OCI-LY7 (cell line): ENCODE measurements around the gene IL5RA. TPM values are rescaled to one million over a fixed set of nuclear protein-coding genes. Genes with fewer than 3 reads are reported as not detected.
A peak's percentile ranks its signal among the peaks of the same experiment; 100 is the strongest.

ENCODE experiments used
- BruUV-seq: library from RNA; stranded (reverse); fragments of 400-500 nt; replicated peaks from 2 replicates; lab custom pipeline; 2021; lab: Mats Ljungman, UMichigan
- CTCF ChIA-PET: fragments of 300-600 bp; sonication (Branson Sonifier 250); formaldehyde crosslinking; loops from one replicate; lab custom pipeline; 2022; ENCODE audit warnings: antibody characterized with exemption; ENCODE audit not compliant: unreplicated experiment; lab: Charles Lee
- POLR2A ChIA-PET: fragments of 300-600 bp; sonication (Branson Sonifier 250); formaldehyde crosslinking; loops from one replicate; lab custom pipeline; 2022; ENCODE audit warnings: antibody characterized with exemption; lab: Charles Lee
- DNase-seq: peaks from one replicate; pipeline ENCODE4 v3.0.0-alpha.2; 2015; ENCODE audit warnings: low spot score
- H2AFZ ChIP-seq: fragments of 200-600 bp; sonication (generic), shearing (Covaris generic); 2 replicates; pipeline ENCODE4 v1.6.1; 2014; ENCODE audit warnings: mild to moderate bottlenecking, antibody characterized with exemption, low read length, moderate library complexity
- H3K27ac ChIP-seq: fragments of 200-600 bp; sonication (generic); 2 replicates; pipeline ENCODE4 v1.5.1; 2014; ENCODE audit warnings: mixed run types, low read depth, mild to moderate bottlenecking, moderate library complexity, low read length, inconsistent platforms; ENCODE audit not compliant: poor library complexity, severe bottlenecking
- H3K36me3 ChIP-seq: fragments of 200-600 bp; sonication (generic); 2 replicates; pipeline ENCODE4 v1.6.1; 2014; ENCODE audit warnings: mild to moderate bottlenecking, antibody characterized with exemption, low read length, moderate library complexity, mixed read lengths; ENCODE audit not compliant: insufficient read depth
- H3K4me1 ChIP-seq: fragments of 200-600 bp; sonication (generic); 2 replicates; pipeline ENCODE4 v1.5.1; 2014; ENCODE audit warnings: mild to moderate bottlenecking, low read length; ENCODE audit not compliant: insufficient read depth, poor library complexity, severe bottlenecking
- H3K4me2 ChIP-seq: fragments of 200-600 bp; sonication (generic); 2 replicates; pipeline ENCODE4 v1.6.1; 2014; ENCODE audit warnings: mild to moderate bottlenecking, low read length
- H3K4me3 ChIP-seq: fragments of 200-600 bp; sonication (generic); 2 replicates; pipeline ENCODE4 v1.5.1; 2014; ENCODE audit warnings: mild to moderate bottlenecking, low read depth, low read length; ENCODE audit not compliant: poor library complexity, severe bottlenecking
- H3K79me2 ChIP-seq: fragments of 200-600 bp; sonication (generic); 2 replicates; pipeline ENCODE4 v1.6.1; 2016; ENCODE audit warnings: low read depth, mild to moderate bottlenecking, low read length, moderate library complexity, mixed read lengths; ENCODE audit not compliant: insufficient read depth
- H3K9me2 ChIP-seq: fragments of 200-600 bp; sonication (generic); 2 replicates; pipeline ENCODE4 v1.6.1; 2016; ENCODE audit warnings: mild to moderate bottlenecking, low read length, mixed read lengths; ENCODE audit not compliant: insufficient read depth
- H3K9me3 ChIP-seq: fragments of 200-600 bp; sonication (generic); 2 replicates; pipeline ENCODE4 v1.6.1; 2014; ENCODE audit warnings: mild to moderate bottlenecking, mixed run types, low read length, mixed read lengths
- H4K20me1 ChIP-seq: fragments of 200-600 bp; sonication (generic); 2 replicates; pipeline ENCODE4 v1.6.1; 2014; ENCODE audit warnings: mild to moderate bottlenecking, antibody characterized with exemption, low read length, moderate library complexity, mixed read lengths; ENCODE audit not compliant: insufficient read depth
- EZH2phosphoT487 ChIP-seq: fragments of 200-600 bp; sonication (generic); IDR thresholded peaks from 2 replicates; pipeline ENCODE4 v1.6.1; 2018; ENCODE audit warnings: low read depth, borderline replicate concordance, mild to moderate bottlenecking, mixed run types, antibody characterized with exemption, low read length, moderate library complexity, mixed read lengths
- intact Hi-C: fragments of 100-400 bp; cut with micrococcal nuclease; formaldehyde crosslinking; loops from one replicate; pipeline ENCODE4 v1.10.0; 2022; ENCODE audit not compliant: unreplicated experiment
- total RNA-seq, 2 experiments: library from RNA; depleted of rRNA in 1 of 2; stranded (reverse); fragments of >200 nt in 1 of 2; shearing (Covaris generic) in 1 of 2; gene quantifications; 2 replicates each; pipeline ENCODE4 v1.2.3, GENCODE V29; 2014 to 2022
- TF ChIP-seq, protein P1 (sequence below): fragments of 200-600 bp; sonication (generic); conservative IDR thresholded peaks from 2 replicates; pipeline ENCODE4 v1.5.1; 2014; ENCODE audit warnings: mild to moderate bottlenecking, antibody characterized with exemption, low read length, moderate library complexity, mixed read lengths

Gene IL5RA
- total RNA-seq, 2 experiments from 2014 or later, result not detected

DNA sequence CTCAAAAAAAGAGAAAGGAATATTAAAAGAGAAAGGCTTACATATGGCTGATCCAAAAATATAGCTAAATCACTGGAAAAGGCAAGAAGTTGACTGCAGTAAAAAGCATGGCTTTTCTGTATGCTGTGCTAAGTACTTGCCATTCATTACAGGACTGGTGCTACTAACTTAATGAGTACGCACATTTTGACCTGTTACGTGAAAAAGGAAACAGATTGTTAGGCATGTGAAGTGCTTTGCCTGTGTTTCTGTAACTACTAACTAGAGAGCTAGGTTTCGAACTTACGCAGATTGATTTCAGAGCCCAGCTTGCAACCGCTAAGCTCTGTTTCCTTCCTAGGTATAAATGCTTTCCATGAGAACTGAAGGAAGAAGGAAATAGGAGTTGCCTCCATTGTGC, 19.4 kb upstream of the IL5RA start:
- TF ChIP-seq, protein P1, sequence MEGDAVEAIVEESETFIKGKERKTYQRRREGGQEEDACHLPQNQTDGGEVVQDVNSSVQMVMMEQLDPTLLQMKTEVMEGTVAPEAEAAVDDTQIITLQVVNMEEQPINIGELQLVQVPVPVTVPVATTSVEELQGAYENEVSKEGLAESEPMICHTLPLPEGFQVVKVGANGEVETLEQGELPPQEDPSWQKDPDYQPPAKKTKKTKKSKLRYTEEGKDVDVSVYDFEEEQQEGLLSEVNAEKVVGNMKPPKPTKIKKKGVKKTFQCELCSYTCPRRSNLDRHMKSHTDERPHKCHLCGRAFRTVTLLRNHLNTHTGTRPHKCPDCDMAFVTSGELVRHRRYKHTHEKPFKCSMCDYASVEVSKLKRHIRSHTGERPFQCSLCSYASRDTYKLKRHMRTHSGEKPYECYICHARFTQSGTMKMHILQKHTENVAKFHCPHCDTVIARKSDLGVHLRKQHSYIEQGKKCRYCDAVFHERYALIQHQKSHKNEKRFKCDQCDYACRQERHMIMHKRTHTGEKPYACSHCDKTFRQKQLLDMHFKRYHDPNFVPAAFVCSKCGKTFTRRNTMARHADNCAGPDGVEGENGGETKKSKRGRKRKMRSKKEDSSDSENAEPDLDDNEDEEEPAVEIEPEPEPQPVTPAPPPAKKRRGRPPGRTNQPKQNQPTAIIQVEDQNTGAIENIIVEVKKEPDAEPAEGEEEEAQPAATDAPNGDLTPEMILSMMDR, result no peak
- TF ChIP-seq EZH2phosphoT487, result no peak
- peaks cover 49% of the 10 kb centered on the region for H3K36me3 ChIP-seq
- no peak for DNase-seq
- BruUV-seq, result no TSS peak
- no peaks in the 10 kb centered on the region for H3K9me3 ChIP-seq
- no peak overlapping the region for H3K27ac ChIP-seq
- peaks cover 20% of the 10 kb centered on the region for H3K4me1 ChIP-seq
- H3K79me2 ChIP-seq, result peaks cover 54% of the 10 kb centered on the region
- POLR2A ChIA-PET, result interaction anchor here (1.0 kb wide), 2 partner anchors 23 to 24 kb away, joined by 3 to 4 read pairs; no protein-coding TSS in a partner anchor
- no peaks in the 10 kb centered on the region for H3K9me2 ChIP-seq
- H3K4me3 ChIP-seq, result no peak overlapping the region
- CTCF ChIA-PET, result no interaction called here
- H3K4me2 ChIP-seq, result no peak overlapping the region
- H2AFZ ChIP-seq, result no peak overlapping the region
- H4K20me1 ChIP-seq, result no peaks in the 10 kb centered on the region
- intact Hi-C loops, result no loop called here

DNA sequence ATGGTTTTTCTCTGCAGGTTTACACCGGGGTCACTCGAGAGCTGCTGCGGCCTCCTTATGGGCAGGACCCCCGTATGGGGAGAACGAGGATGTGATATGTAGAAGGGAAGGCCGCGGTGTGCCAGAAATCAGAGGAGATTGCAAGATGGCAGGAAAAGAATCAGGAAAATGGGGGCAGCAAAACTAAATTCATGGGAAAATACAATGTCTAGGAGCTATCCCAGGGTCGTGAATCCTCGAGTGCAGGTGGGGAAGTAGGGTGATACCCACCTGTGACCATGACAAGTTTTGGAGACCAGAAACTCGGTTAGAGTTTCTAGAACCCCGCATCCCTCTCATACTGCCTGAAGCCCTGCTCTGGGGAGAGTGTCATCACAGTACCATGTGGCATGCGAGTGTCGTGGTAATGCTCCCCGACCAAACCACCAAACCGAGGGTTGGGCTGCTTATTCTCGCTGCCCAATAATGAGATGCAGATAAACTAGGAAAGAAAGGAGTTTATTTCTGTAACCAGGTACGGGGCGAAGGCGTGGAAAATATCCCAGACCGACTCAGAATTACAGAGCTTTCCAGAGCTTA, 17.3 kb upstream of the IL5RA start:
- POLR2A ChIA-PET, result interaction anchor here (1.0 kb wide), 1 partner anchor 37 kb away, joined by 3 read pairs; no protein-coding TSS in a partner anchor
- no peaks in the 10 kb centered on the region for H3K9me2 ChIP-seq
- peaks cover 29% of the 10 kb centered on the region for H3K36me3 ChIP-seq
- H3K79me2 ChIP-seq, result peaks cover 34% of the 10 kb centered on the region
- H3K4me2 ChIP-seq, result peak overlapping the region; percentile 82
- H3K4me3 ChIP-seq, result peak overlapping the region; percentile 91
- intact Hi-C loops, result loop anchor here (2.0 kb wide), 1 partner anchor 39 kb away; no protein-coding TSS in a partner anchor
- H3K9me3 ChIP-seq, result no peaks in the 10 kb centered on the region
- CTCF ChIA-PET, result no interaction called here
- peak overlapping the region; percentile 60 for H3K27ac ChIP-seq
- no peaks in the 10 kb centered on the region for H4K20me1 ChIP-seq
- DNase-seq, result peak; percentile 24
- BruUV-seq, result TSS peak; percentile 58
- TF ChIP-seq, protein P1, result no peak
- no peak for TF ChIP-seq EZH2phosphoT487
- peaks cover 20% of the 10 kb centered on the region for H3K4me1 ChIP-seq
- H2AFZ ChIP-seq, result peak overlapping the region; percentile 74
